Measurements from ENCODE around the gene SMIM33. TPM values are rescaled to one million over a fixed set of nuclear protein-coding genes. Genes with fewer than 3 reads are reported as not detected.

SMIM33 gene
- total and polyA plus RNA-seq, 9 of the 15 experiments (the other 6 are each of a cell fraction or from before 2014, with no cell fraction given): not detected

DNA sequence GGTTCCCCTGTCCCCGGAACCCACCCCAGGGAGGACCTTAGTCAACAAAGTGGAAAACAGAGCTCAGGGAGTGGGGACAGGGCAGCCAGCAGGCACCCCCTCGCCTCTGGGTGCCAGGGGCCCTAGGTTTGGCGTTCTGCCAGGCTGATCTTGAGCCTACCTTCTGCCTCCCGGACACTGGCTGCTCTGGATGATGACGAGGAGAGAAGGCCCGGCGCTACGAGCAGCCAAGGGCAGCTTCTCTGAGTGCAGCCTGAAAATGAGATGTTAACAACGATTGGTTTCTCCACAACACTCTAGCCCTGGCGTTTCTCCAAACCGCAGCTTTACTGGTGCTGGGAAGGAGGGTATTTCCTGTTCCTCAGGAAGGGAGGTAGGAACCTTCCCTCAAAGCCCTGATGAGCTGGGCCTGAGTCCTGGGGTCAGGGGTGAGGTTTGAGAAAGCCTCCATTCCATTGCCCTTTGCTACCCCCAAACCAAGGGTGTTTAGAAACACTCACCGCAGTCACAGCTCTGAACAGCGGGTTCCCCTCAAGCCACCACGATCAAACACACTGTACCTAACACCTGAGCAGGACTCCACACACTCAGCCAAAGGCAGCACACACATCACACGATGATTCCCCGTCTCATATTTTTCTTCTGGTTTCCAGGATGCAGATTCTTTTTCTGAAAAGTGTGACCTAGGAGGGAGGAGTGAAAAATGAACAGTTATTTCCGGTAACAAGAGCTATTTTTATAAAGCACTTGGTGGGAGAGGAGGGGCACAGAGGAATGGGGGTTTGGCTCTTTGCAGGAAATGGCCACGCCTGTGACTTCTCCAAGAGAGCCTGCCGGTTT is 11.5 kb downstream of the SMIM33 start, which contains the start of gene STING1 (continued):
- TF ChIP-seq PYGO2 (tag; IDR thresholded peaks at IDR 0.05): 0 out of 2 replicates have a peak, but pooled peaks have one; percentile 23
- no peak for TF ChIP-seq HMG20B (CRISPR knock-in tag; IDR thresholded peaks at IDR 0.05)
- peak; percentile 30; the same call in 1 of the 2 replicates for TF ChIP-seq ERF (CRISPR knock-in tag; IDR thresholded peaks at IDR 0.05)
- no peak for TF ChIP-seq POLR2AphosphoS2 (IDR thresholded peaks at IDR 0.05; ENCODE audit: low read length)
- no peak for TF ChIP-seq HES1 (IDR thresholded peaks at IDR 0.05; ENCODE audit: low read depth)
- no peak for TF ChIP-seq MAFF (IDR thresholded peaks at IDR 0.05; ENCODE audit: low read length)
- TF ChIP-seq HDAC6 (IDR thresholded peaks at IDR 0.05; ENCODE audit: low read depth, low read length): no peak
- TF ChIP-seq PHTF2 (CRISPR knock-in tag; IDR thresholded peaks at IDR 0.05): no peak
- TF ChIP-seq TAL1 (IDR thresholded peaks at IDR 0.05): no peak
- peak; percentile 84 for TF ChIP-seq BACH1 (tag; IDR thresholded peaks at IDR 0.05)
- 0 out of 2 replicates have a peak, but pooled peaks have one; percentile 49 for TF ChIP-seq TEAD2 (tag; IDR thresholded peaks at IDR 0.05)
- no peak for TF ChIP-seq ZBTB5 (IDR thresholded peaks at IDR 0.05)
- TF ChIP-seq, protein P1, sequence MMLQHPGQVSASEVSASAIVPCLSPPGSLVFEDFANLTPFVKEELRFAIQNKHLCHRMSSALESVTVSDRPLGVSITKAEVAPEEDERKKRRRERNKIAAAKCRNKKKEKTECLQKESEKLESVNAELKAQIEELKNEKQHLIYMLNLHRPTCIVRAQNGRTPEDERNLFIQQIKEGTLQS (IDR thresholded peaks at IDR 0.05): no peak; the same call in 1 of the 2 replicates
- TF ChIP-seq, protein P1 (CRISPR knock-in tag; conservative IDR thresholded peaks at IDR 0.05): no peak; the same call in 1 of the 2 replicates
- no peak for TF ChIP-seq PHB (CRISPR knock-in tag; IDR thresholded peaks at IDR 0.05)
- no peak for TF ChIP-seq HMGXB4 (CRISPR knock-in tag; IDR thresholded peaks at IDR 0.05)
- no peak for TF ChIP-seq NUFIP1 (IDR thresholded peaks at IDR 0.05; ENCODE audit: partially characterized antibody)
- TF ChIP-seq TBL1XR1 (IDR thresholded peaks at IDR 0.05; ENCODE audit: low read length in 2 of 2): peak in 1 of 2 experiments; percentile 10; a peak in 1 of 4 replicates
- no peak for TF ChIP-seq RUNX1 (IDR thresholded peaks at IDR 0.05; ENCODE audit: low read depth)
- TF ChIP-seq CAMTA2 (CRISPR knock-in tag; conservative IDR thresholded peaks at IDR 0.05): no peak
- TF ChIP-seq NCOA6 (IDR thresholded peaks at IDR 0.05): no peak
- TF ChIP-seq, protein P2, sequence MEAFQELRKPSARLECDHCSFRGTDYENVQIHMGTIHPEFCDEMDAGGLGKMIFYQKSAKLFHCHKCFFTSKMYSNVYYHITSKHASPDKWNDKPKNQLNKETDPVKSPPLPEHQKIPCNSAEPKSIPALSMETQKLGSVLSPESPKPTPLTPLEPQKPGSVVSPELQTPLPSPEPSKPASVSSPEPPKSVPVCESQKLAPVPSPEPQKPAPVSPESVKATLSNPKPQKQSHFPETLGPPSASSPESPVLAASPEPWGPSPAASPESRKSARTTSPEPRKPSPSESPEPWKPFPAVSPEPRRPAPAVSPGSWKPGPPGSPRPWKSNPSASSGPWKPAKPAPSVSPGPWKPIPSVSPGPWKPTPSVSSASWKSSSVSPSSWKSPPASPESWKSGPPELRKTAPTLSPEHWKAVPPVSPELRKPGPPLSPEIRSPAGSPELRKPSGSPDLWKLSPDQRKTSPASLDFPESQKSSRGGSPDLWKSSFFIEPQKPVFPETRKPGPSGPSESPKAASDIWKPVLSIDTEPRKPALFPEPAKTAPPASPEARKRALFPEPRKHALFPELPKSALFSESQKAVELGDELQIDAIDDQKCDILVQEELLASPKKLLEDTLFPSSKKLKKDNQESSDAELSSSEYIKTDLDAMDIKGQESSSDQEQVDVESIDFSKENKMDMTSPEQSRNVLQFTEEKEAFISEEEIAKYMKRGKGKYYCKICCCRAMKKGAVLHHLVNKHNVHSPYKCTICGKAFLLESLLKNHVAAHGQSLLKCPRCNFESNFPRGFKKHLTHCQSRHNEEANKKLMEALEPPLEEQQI (IDR thresholded peaks at IDR 0.05): no peak

All from K562 (cell line).